NB4 (cell line): ENCODE results near the gene IFT57.

Experiments
- POLR2A ChIP-seq: IDR thresholded peaks from 2 replicates; pipeline ENCODE4 v1.6.1; 2011; ENCODE audit warnings: mild to moderate bottlenecking; ENCODE audit not compliant: insufficient read length; ENCODE audit errors: extremely low read depth
- TF ChIP-seq, protein P1 (sequence below): IDR thresholded peaks from one replicate; pipeline ENCODE4 v1.5.1; 2012; ENCODE audit warnings: low read depth, low read length
- TF ChIP-seq, protein P2 (sequence below): IDR thresholded peaks from 2 replicates; pipeline ENCODE4 v1.6.1; 2011; ENCODE audit warnings: low read depth, low read length

DNA sequence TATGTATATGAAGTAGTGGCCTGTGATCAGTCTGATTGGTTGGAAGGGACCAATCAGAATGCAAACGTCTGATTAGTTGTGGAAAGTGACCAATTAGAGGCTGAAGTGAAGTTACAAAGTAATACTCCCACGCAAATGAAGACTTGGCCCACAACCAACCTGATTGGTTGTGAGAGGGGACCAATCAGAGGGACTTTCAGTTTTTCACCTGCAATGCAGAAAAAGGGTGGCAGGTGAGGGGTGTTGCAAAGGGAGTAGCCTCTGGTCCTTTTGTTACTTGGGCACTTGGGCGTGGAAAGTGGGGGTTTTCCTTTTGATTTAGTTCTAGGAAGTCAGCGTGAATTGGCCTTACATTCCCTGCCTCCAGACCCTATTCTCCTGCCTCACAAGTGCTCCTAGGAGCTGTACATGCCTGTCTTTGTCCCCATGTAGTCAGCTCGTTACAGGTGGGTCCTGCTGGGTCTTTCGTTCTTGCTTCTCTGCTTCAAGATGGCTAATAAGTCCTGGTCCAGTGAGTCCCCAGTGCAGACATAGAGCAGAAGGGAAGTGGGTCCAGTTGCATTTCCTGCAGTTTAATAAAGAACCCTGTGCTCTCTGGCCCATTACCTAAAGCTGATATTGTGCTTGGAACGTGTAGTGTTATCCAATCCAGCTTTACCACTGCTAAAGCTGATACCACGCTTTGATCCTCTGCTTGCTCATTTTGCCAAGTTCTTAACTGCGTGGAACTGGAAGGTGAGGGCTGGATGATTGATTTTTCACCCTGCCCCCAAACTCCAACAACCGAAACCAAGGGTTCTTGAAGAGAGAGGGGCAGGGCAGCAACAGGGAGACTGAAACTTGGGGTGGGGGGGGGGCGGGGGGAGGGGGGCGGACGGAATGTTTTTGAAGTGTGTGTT lies 85.4 kb downstream of the IFT57 start:
- TF ChIP-seq, protein P1, sequence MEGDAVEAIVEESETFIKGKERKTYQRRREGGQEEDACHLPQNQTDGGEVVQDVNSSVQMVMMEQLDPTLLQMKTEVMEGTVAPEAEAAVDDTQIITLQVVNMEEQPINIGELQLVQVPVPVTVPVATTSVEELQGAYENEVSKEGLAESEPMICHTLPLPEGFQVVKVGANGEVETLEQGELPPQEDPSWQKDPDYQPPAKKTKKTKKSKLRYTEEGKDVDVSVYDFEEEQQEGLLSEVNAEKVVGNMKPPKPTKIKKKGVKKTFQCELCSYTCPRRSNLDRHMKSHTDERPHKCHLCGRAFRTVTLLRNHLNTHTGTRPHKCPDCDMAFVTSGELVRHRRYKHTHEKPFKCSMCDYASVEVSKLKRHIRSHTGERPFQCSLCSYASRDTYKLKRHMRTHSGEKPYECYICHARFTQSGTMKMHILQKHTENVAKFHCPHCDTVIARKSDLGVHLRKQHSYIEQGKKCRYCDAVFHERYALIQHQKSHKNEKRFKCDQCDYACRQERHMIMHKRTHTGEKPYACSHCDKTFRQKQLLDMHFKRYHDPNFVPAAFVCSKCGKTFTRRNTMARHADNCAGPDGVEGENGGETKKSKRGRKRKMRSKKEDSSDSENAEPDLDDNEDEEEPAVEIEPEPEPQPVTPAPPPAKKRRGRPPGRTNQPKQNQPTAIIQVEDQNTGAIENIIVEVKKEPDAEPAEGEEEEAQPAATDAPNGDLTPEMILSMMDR, result no peak
- no peak for TF ChIP-seq POLR2A
- TF ChIP-seq, protein P2, sequence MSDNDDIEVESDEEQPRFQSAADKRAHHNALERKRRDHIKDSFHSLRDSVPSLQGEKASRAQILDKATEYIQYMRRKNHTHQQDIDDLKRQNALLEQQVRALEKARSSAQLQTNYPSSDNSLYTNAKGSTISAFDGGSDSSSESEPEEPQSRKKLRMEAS, result no peak
